Fibroblast of lung (primary cell): ENCODE results near the gene DDX31. TPM values are rescaled to one million over a fixed set of nuclear protein-coding genes. Genes with fewer than 3 reads are reported as not detected.

Experiments
- DNase-seq, 2 donors: peaks; one replicate each; pipeline versions ENCODE4 v3.0.0 to v3.0.0-alpha.2; 2010; ENCODE audit warnings: low read depth in 2 of 2
- H2AFZ ChIP-seq: 2 replicates; pipeline ENCODE4 v1.5.1; 2012; ENCODE audit warnings: low read length, control low read depth, inconsistent platforms
- H3K27ac ChIP-seq: 2 replicates; pipeline ENCODE4 v1.5.1; 2011; ENCODE audit warnings: low read length, control low read depth; ENCODE audit not compliant: insufficient read depth
- H3K27me3 ChIP-seq: 2 replicates; pipeline ENCODE4 v1.5.1; 2011; ENCODE audit warnings: mild to moderate bottlenecking, low read length; ENCODE audit not compliant: control insufficient read depth, insufficient read depth
- H3K36me3 ChIP-seq: 2 replicates; pipeline ENCODE4 v1.5.1; 2011; ENCODE audit warnings: low read length; ENCODE audit not compliant: control insufficient read depth, insufficient read depth
- H3K4me1 ChIP-seq: 2 replicates; pipeline ENCODE4 v1.5.1; 2011; ENCODE audit warnings: low read length; ENCODE audit not compliant: control insufficient read depth, insufficient read depth; ENCODE audit errors: extremely low read depth
- H3K4me2 ChIP-seq: 2 replicates; pipeline ENCODE4 v1.5.1; 2011; ENCODE audit warnings: low read length, control low read depth; ENCODE audit not compliant: insufficient read depth; ENCODE audit errors: extremely low read depth
- H3K4me3 ChIP-seq, 4 experiments: fragments of 200-600 bp in 1 of 4; sonication (generic) in 1 of 4; replicated peaks in 1 of 4; 2 replicates each; pipeline ENCODE4 v1.5.1; 2011 to 2016; ENCODE audit warnings: low read length in 4 of 4, low read depth in 3 of 4, mild to moderate bottlenecking in 3 of 4, control low read depth in 2 of 4, inconsistent platforms in 1 of 4, mixed read lengths in 1 of 4; ENCODE audit not compliant: insufficient read depth in 1 of 4; ENCODE audit errors: control extremely low read depth in 1 of 4
- H3K79me2 ChIP-seq: 2 replicates; pipeline ENCODE4 v1.5.1; 2012; ENCODE audit warnings: mild to moderate bottlenecking, low read length, inconsistent platforms; ENCODE audit not compliant: control insufficient read depth, insufficient read depth
- H3K9ac ChIP-seq: 2 replicates; pipeline ENCODE4 v1.5.1; 2011; ENCODE audit warnings: mild to moderate bottlenecking, low read length, control low read depth; ENCODE audit not compliant: insufficient read depth
- H3K9me3 ChIP-seq: 2 replicates; pipeline ENCODE4 v1.5.1; 2012; ENCODE audit warnings: low read depth, low read length; ENCODE audit not compliant: control insufficient read depth, insufficient read depth
- H4K20me1 ChIP-seq: 2 replicates; pipeline ENCODE4 v1.5.1; 2011; ENCODE audit warnings: low read length; ENCODE audit not compliant: control insufficient read depth, insufficient read depth; ENCODE audit errors: extremely low read depth
- CTCF ChIP-seq, 2 donors: IDR thresholded peaks in 1 of 2; conservative IDR thresholded peaks in 1 of 2; 1 replicate in 1 of 2; 2 replicates in 1 of 2; pipeline ENCODE4 v1.5.1; 2011 to 2012; ENCODE audit warnings: low read length in 2 of 2, control low read depth in 1 of 2, inconsistent platforms in 1 of 2, low read depth in 1 of 2, mild to moderate bottlenecking in 1 of 2
- EZH2 ChIP-seq: IDR thresholded peaks from 2 replicates; pipeline ENCODE4 v1.5.1; 2012; ENCODE audit warnings: low read length, control low read depth, mild to moderate bottlenecking; ENCODE audit errors: missing control alignments
- polyA plus RNA-seq, 2 donors: library from polyadenylated mRNA; depleted of rRNA in 1 of 2; stranded (reverse) in 1 of 2; unstranded in 1 of 2; fragments of >200 nt; gene quantifications; 2 replicates each; pipeline ENCODE4 v1.2.1, GENCODE V29; 2011 to 2012; ENCODE audit warnings: missing spikeins in 1 of 2
- total RNA-seq: library from RNA; depleted of rRNA; stranded (reverse); fragments of >200 nt; gene quantifications from 2 replicates; pipeline ENCODE4 v1.2.1, GENCODE V29; 2014

The DDX31 gene
- total and polyA plus RNA-seq, 2 donors (not counting 1 experiment from before 2014, with no cell fraction given): 10.1 to 10.8 TPM

DNA sequence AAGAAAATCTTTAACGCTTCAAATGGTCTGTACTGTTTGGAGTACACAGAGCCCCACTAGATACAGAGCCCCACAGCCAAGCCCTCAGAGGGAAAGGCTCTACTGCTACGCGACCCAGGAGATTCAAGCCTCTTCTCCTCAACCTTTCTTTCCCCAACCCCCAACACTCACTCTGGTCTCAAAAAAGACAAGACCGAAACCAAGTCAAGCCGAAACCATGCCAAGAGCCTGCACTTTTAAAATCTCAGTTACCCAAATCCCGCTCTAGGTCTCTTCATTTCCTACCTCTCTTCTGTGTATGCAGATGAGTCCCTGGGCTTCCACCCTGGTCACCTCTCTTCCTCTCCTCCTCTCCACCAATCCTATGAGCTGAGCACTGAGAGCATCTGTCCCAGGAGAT lies 55.5 kb downstream of the DDX31 start:
- H3K4me1 ChIP-seq: peaks cover 3% of the 10 kb centered on the region
- no peaks in the 10 kb centered on the region for H3K27me3 ChIP-seq
- no peaks in the 10 kb centered on the region for H4K20me1 ChIP-seq
- DNase-seq: no peak
- no peak overlapping the region for H3K9ac ChIP-seq
- peaks cover 9% of the 10 kb centered on the region for H3K36me3 ChIP-seq
- no peak overlapping the region for H3K4me2 ChIP-seq
- no peak overlapping the region for H3K27ac ChIP-seq
- H3K9me3 ChIP-seq: no peaks in the 10 kb centered on the region
- TF ChIP-seq CTCF (conservative IDR thresholded peaks at IDR 0.05 in 1 of 2, IDR thresholded peaks at IDR 0.05 in 1 of 2; ENCODE audit: low read depth in 1 of 2, low read length in 2 of 2): no peak
- no peak for TF ChIP-seq EZH2
- no peak overlapping the region for H3K4me3 ChIP-seq
- H3K79me2 ChIP-seq: no peaks in the 10 kb centered on the region
- H2AFZ ChIP-seq: no peak overlapping the region

DNA sequence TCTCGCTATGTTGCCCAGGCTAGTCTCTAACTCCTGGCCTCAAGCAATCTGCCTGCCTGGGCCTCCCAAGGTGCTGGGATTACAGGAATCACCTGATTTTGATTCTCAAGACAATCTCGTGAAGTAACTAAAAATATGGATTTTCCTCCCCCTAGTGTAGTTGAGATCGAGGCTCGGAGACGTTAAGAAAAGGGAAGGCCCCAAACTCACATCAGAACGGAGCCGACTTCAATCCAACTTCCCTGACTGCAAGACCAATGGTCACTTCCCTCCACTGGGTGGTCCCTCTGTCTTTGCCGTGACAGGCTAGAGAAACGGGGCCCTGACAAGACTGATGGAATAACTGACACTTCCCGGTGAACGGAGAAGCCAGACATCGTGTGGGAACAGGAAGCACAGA lies 59.1 kb downstream of the DDX31 start:
- Histone ChIP-seq H3K9ac (no peak overlapping the region), H3K27ac (no peak overlapping the region), H3K4me1 (peaks cover 3% of the 10 kb centered on the region)

GRCh38 chr9:132609829-132610228 lies 60.0 kb downstream of the DDX31 start:
- no peak overlapping the region for H3K4me2 ChIP-seq

More for the DNA sequence above, 59.1 kb downstream of the DDX31 start:
- Histone ChIP-seq H3K36me3 (peaks cover 8% of the 10 kb centered on the region), H3K79me2 (no peaks in the 10 kb centered on the region), H2AFZ (no peak overlapping the region), H3K27me3 (no peaks in the 10 kb centered on the region), H4K20me1 (no peaks in the 10 kb centered on the region), H3K9me3 (no peaks in the 10 kb centered on the region), H3K4me2 (no peak overlapping the region), H3K4me3 (no peak overlapping the region)
- no peak for TF ChIP-seq CTCF (conservative IDR thresholded peaks at IDR 0.05 in 1 of 2, IDR thresholded peaks at IDR 0.05 in 1 of 2; ENCODE audit: low read depth in 1 of 2, low read length in 2 of 2)
- no peak for TF ChIP-seq EZH2
- no peak for DNase-seq

More at GRCh38 chr9:132609829-132610228, 60.0 kb downstream of the DDX31 start:
- peaks cover 3% of the 10 kb centered on the region for H3K4me1 ChIP-seq
- TF ChIP-seq CTCF (conservative IDR thresholded peaks at IDR 0.05 in 1 of 2, IDR thresholded peaks at IDR 0.05 in 1 of 2; ENCODE audit: low read depth in 1 of 2, low read length in 2 of 2) (no peak), EZH2 (no peak)
- H3K27me3 ChIP-seq: no peaks in the 10 kb centered on the region
- peaks cover 8% of the 10 kb centered on the region for H3K36me3 ChIP-seq
- no peak overlapping the region for H3K9ac ChIP-seq
- no peak overlapping the region for H2AFZ ChIP-seq
- no peak overlapping the region for H3K4me3 ChIP-seq
- H3K27ac ChIP-seq: no peak overlapping the region
- H4K20me1 ChIP-seq: no peaks in the 10 kb centered on the region
- peak; percentile 88 to 96 for DNase-seq
- H3K9me3 ChIP-seq: no peaks in the 10 kb centered on the region
- H3K79me2 ChIP-seq: no peaks in the 10 kb centered on the region
